Erythroblast (primary cell): ENCODE measurements around the gene EPHB1.

ENCODE experiments used
- DNase-seq, 2 experiments: peaks; one replicate each; lab custom pipeline; 2025; lab: John Stamatoyannopoulos, UW
- GATA1 ChIP-seq: IDR thresholded peaks from 2 replicates; pipeline ENCODE4 v1.6.1; 2011; ENCODE audit warnings: low read depth, mild to moderate bottlenecking, control low read depth, low read length, moderate library complexity
- POLR2A ChIP-seq: IDR thresholded peaks from 2 replicates; pipeline ENCODE4 v1.6.1; 2011; ENCODE audit warnings: mild to moderate bottlenecking, low read length

EPHB1 gene

DNA sequence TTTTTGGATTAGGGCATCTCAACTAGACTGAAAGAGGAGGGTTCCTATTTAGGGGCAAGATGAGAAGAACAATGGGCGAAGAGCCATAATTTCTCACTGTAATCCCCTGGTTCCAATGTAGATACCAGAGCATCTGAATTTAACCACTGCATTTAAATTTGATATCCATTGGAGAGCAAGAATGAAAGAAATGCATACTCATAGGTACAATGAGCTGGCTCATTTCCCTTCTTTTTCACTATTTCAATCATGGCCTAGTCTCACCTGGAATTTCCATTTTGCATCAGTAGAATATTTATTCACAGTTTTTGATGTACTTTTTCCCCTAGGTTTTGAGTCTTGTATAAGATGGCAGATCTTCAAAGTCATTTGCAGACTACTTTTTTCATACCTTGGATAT is 13.8 kb downstream of the EPHB1 start:
- no peak for DNase-seq
- no peak for TF ChIP-seq POLR2A
- no peak for TF ChIP-seq GATA1

DNA sequence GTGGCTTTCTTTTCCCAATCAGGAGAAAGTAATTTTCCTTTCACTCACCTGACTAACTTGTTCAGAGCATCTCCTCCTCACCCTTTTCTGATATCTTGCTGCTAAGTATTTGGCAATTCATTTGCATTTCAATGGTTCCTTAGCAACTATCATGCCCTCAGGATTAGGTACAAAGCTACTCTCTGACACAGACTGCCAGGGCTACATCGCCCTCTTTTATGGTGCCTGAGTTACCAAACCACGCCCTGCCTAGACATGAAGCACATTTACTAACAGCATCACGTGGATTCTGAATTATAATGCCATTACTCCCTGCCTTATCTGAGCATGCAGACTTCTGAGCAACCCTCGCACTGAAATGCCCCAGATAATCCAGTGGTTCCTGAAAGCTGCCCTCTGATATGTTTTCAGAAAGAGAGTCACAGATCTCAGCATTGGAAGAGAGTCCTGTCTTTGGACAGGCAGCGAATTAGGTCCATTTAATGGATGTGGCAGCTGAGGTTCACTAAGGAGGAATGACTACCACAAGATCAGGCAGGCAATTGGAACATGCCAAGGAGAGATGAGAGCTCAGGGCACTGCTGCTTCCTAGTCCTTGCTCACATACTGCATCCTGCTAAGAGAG is 14.5 kb downstream of the EPHB1 start:
- peak; percentile 7 to 42 for DNase-seq
- TF ChIP-seq POLR2A (no peak), GATA1 (no peak)

GRCh38 chr3:134810052-134810435 is 15.0 kb downstream of the EPHB1 start:
- no peak for TF ChIP-seq GATA1
- TF ChIP-seq POLR2A, result no peak
- DNase-seq, result no peak

DNA sequence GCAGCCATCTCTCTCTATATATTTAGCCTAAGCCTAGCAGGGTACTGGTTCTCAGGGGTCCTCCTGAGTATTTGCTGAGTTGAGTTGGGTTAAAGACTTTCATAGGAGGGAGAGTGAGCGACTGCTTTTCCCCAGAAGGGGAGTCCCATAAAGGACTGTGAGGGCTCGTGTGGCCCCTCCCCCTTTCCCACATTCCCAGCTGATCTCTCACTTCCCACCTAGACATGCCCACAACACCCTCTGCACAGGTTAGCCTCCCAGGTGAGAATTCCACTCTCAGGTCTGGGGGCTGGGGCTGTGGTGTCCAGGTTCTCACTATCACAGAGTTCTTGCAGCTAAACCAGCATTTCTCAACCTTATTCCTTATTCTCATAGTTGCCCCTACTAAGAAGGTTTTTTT is 15.8 kb downstream of the EPHB1 start:
- TF ChIP-seq GATA1 (no peak), POLR2A (no peak)
- no peak for DNase-seq

DNA sequence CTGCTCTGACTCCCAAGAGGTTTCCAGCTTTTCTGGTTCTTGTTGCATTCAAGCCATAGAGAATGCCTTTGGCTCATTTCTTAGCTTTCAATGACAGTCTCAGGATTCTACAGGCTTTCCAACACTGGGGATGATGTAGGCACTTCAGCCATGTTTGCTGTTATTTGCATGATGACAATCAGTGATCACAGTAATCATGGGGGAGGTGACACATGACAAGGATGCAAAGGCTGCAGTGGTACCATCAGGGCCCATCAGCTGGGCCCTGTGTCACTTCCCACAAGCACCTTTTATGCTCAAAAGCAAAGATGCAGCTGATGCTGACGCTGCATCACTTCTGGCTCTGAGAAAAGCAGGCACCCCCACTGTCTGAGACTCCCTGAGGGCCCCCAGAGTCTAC is 18.6 kb downstream of the EPHB1 start:
- TF ChIP-seq GATA1 (no peak), POLR2A (no peak)

DNA sequence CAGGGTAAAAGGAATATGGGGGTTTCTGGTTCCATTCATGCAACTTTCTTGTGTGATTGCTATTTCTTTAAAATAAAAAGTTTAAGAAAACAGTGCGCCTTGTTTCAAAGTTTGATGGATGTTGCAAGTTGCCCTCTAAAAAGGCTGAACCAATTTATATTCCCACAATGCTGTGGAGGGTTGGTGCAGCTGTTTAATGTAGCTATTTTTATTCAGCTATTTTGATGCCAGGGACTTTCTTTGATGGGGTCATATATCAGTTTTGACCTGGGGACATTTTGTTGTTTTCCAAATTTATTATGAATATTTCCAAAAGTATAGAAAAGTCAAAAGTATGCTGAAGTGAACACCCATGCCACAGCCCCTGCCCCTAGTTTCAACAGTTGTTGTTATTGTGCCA is 20.5 kb downstream of the EPHB1 start:
- DNase-seq, result no peak
- TF ChIP-seq GATA1 (no peak), POLR2A (no peak)

More for the DNA sequence above, 18.6 kb downstream of the EPHB1 start:
- no peak for DNase-seq

GRCh38 chr3:134816623-134817022 is 21.6 kb downstream of the EPHB1 start:
- TF ChIP-seq POLR2A (no peak), GATA1 (no peak)

DNA sequence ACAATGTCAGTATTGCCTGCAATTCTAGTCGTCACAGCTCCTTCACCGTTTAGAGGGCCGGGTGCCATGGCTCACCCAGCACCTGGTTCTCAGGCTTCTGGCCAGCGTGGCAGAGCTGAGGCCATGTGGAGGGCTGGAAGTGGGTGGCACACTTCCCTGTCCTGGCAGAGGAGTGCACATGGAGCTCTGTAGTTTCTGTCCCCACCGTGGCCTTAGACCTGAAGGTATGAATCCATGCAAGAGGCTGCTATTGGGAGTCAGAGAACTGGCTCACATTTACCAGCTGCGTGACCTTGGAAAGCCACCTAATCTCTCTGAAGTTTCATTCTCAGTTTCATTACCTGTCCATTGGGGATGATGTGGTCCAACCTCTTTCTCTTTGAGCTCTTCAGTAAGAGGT is 22.2 kb downstream of the EPHB1 start:
- TF ChIP-seq GATA1, result no peak
- TF ChIP-seq POLR2A, result no peak

More at GRCh38 chr3:134816623-134817022, 21.6 kb downstream of the EPHB1 start:
- DNase-seq, result no peak

DNA sequence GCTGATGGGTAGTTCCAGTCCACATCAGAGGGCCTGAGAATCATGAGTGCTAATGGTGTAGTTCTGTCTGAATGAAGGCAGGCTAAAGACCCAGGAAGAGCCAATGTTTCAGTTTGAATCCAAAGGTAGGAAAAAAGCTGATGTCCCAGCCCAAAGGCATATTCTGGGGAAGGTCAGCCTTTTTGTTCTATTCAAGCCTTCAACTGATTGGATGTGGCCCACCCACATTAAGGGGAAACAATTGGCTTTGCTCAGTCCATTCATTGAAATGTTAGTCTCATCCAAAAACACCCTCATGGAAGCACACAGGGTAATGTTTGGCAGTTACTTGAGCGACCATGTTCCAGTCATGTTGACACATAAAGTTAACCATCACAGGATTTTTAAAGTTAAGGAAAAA is 25.9 kb downstream of the EPHB1 start:
- TF ChIP-seq GATA1 (no peak), POLR2A (no peak)
- no peak for DNase-seq

More for the DNA sequence above, 22.2 kb downstream of the EPHB1 start:
- DNase-seq, result no peak

DNA sequence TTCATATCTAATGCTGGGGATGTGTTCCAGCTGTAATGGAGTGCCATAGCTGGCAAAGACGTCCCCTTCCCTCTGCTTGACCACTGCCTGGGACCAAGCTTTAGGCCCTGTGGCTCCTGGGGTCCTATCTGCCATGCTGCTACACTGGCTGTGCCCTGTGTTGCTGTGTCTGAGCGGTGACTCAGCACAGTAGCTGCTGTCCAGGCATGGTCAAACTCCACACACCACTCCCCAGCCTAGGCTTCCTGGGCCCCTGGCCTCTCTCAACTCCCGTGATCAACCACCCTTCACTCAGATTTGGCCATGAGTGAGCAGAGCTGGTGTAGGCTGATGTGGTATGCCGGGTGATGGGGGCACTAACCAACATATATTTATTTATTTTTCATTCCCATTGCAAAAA is 27.0 kb downstream of the EPHB1 start:
- no peak for DNase-seq
- TF ChIP-seq GATA1 (no peak), POLR2A (no peak)

GRCh38 chr3:134823679-134824078 is 28.6 kb downstream of the EPHB1 start:
- TF ChIP-seq POLR2A, result no peak
- TF ChIP-seq GATA1, result no peak
- peak in 1 of 2 experiments; percentile 7 for DNase-seq

DNA sequence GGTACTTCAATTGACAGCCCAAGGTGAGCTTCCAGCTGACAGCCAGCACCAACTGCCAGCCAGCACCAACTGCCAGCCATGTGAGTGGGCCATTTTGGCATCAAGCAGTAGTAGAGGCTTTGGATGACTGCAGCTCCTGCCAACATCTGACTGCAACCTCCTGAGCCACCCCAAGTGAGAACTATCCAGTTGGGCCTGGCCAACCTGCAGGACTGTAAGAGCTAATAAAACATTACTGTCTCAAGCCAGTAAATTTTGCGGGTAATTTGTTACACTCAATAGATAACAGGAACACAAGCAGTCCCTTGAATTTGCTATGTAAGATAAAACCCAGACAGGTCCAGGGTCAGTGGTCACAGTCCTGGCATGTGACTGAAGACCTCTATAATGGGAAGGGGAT is 29.7 kb downstream of the EPHB1 start:
- no peak for DNase-seq
- TF ChIP-seq POLR2A (no peak), GATA1 (no peak)

GRCh38 chr3:134827213-134827612 is 32.2 kb downstream of the EPHB1 start:
- no peak for TF ChIP-seq GATA1
- no peak for TF ChIP-seq POLR2A

GRCh38 chr3:134829721-134830120 is 34.7 kb downstream of the EPHB1 start:
- TF ChIP-seq GATA1 (no peak), POLR2A (no peak)
- DNase-seq, result no peak

More at GRCh38 chr3:134827213-134827612, 32.2 kb downstream of the EPHB1 start:
- DNase-seq, result no peak

GRCh38 chr3:134832585-134832984 is 37.5 kb downstream of the EPHB1 start:
- no peak for DNase-seq
- no peak for TF ChIP-seq POLR2A
- no peak for TF ChIP-seq GATA1
